Inflammatory macrophage treated with lipopolysaccharide for 4 hours (primary cell): ENCODE results near the gene STIP1.
A peak's percentile ranks its signal among the peaks of the same experiment; 100 is the strongest.

ENCODE experiments used
- DNase-seq: peaks from one replicate; pipeline ENCODE4 v3.0.0-alpha.2; 2020

The STIP1 gene

DNA sequence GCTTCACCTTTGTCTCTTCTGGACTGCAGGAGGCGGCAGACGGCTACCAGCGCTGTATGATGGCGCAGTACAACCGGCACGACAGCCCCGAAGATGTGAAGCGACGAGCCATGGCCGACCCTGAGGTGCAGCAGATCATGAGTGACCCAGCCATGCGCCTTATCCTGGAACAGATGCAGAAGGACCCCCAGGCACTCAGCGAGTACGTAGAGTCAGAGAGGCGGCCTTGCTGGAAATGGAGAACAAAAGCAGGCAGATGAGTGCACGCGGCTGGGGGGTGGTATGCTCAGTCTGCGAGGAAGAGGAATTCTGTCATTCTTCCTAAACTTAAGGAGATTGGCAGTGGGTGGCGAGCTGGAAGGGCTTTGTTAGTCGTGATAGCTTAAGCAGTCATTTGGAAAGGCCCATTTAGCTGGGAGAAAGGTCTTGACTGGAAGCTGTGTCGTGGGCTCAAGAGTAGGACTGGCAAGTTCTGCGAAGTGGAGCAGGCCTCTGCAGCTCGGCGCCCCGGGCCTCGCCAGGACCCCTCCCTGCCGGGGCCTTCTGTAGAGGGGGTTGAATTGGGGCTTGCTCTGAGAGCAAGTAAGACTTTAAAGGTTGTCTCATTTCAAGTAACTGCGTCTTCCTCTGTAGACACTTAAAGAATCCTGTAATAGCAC lies 17.6 kb downstream of the STIP1 start:
- DNase-seq: no peak

DNA sequence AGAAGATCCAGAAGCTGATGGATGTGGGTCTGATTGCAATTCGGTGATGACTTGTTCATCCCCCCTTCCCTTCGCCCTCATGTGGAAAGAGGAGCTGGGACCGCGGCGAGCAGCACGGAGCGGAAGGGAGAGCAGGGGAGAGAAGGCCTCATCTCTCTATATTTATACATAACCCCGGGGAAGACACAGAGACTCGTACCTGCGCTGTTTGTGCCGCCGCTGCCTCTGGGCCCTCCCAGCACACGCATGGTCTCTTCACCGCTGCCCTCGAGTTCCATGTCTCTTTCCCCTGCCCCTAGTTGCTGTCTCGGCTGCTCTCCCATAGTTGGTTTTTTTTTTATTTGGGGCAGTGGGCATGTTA lies 18.1 kb downstream of the STIP1 start:
- DNase-seq: no peak

DNA sequence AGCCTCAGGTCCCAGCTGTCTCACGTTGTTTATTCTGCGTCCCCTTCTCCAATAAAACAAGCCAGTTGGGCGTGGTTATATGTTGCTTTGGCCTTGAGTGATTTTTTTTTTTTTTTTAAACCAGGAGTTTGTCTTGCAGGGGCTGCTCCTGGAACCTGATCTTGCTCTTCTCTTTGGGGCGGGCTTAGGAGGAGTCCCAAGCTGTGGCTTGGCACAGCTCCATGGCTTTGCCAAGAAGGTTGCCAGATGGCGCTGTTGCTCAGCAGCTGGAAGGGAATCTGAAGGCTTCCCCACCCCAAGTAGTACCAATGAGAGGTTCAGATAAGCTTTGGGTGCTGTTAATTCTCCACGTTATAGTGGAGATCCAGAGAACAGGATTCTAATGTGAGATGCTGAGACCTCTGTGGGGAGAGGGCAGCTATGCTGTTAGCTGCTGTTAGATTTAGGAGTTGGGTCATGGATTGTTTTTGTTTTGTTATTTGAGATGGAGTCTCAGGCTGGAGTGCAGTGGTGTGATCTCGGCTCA lies 18.6 kb downstream of the STIP1 start:
- peak; percentile 89 for DNase-seq

DNA sequence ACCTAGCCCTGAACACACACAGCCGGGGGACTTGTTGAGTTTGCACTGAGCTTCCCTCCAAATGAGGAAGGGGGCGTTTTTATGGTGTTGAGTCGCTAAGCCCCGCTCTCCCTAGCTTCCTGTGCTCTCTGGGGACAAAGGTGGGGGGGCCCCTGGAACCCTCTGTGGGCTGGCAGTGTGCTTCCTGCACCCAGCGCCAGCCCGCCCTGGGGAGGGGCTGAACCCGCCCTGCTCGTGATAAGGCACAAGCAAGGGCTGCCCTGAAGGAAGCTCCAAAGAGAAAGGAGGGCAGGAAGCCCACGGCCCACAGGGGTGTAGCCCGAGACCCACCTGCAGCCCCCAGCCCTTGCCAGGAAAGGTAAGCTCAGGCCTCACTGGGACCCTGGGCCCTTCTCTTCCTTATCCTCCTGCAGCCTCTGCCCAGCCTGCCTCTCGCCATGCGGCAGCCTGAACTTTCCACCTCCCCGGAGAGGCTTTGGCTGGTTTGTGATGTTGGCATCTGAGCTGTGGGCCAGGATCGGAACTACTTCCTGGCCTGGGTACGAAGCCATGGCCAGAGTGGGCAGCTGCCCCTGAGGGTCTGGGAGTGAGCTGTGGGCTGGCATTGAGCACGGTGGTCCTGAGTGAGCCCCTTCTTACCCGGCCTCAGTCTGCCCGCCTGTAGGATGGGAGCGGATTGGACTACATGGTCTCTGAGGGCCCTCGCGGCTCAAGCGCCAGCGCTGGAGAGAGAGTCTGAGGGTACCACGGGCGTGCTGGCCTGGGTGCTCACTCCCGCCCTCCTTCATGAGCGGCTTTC lies 20.7 kb downstream of the STIP1 start, which contains the start of gene FERMT3:
Gene FERMT3, plus strand, starts transcription at position 265 of the 799 bp plus-strand sequence. CDS start 644 bp downstream, outside the sequence.
- peak; percentile 72 for DNase-seq

DNA sequence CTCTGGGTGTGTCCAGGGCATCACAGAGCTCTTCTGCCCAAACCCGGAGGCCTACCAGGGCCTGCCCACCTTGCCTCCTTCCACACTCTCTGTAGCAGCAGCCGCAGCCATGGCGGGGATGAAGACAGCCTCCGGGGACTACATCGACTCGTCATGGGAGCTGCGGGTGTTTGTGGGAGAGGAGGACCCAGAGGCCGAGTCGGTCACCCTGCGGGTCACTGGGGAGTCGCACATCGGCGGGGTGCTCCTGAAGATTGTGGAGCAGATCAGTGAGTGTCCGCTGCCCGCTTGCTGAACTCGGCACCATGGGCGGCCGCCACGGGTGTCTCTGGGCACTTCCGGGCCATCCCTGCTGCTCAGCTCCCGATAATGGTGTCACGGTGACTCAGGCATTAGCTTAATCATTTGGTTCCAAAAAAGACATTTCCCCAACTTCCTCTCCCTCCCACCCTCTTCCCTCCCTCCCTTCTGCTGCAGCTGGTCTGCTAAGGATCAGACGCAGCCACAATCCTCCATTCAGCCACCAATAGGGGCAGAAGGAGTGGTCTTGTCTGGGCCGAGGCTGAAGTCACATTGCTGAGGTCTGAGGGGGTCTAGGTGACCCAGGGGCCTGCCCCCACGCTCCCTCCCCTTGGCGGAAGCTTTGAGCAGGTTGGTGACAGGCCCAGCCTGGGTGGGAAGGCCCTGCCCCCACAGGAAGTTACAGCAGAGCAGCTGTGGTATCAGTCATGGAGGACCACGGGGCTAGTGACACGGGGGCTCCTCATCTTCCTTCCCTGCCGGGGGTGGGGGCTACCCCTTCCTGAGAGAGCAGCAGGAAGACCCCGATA lies 21.5 kb downstream of the STIP1 start:
- peak; percentile 94 for DNase-seq

DNA sequence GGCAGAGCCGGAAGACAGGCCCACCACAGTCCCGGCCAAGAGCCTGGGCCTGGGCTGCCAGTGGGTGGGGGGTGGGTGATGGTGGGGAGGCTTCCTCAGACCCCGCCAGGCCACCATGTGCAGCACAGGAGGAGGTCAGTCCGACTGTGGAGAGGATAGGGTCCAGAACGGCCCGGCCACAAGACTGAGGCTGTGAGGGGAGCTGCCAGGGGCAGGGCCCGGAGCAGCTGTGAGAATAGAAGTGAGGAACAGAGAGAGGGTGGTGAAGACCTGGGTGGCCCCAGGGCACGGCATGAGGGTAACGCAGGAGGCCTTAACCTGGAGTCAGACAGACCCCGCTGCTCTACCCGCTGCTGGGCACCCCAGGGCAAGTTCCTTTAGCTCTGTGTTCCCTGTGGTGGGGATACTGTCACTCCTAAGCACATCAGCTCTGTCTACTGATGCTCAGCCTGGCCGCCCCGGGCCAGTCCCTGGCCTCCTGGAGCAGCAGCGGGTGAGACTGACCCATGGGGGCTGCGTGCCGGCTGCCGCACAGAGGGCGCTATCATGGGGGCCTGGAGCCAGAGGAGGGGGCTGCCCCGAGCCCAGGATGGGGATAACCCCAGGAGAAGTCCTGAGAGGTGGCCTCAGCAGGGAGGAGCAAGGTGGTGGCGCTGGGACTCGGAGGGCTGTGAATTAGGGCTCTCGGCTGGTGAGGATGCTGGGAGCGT lies 22.3 kb downstream of the STIP1 start:
- no peak for DNase-seq

DNA sequence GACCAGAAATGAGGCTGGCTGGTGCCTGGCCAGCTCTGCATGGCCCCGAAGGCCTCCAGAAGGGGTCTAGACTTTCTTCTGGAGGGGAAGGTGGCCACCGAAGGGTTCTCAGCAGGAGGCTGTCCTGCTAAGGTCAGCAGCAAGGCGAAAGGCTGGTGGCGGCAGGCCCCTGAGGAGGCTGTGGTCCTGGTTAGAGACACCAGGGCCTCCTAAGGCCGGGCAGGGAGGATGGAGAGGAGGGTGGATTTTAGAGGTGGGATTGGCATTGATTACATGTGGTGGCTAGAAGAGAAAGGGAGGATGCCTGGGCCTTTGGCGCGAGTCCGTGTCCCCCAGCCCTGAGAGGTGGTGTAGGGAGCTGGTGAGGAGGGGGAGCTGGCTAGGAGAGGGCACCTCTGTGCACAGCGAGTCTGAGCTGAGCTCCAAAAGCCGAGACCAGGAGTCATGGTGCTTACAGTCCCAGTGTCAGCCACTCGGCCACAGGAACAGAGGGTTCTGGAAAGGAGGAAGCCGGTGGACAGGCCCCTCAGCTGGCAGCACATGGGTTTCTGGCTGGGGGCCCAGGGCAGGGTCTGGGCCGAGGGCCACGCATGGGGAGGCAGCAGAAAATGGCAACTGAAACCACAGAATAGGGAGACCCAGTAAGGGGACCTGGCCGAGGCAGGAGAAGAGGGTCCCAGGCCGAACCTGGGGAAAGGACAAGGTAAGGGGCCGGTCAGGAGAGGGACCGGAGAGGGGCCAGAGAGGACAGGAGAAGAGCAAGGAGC lies 23.0 kb downstream of the STIP1 start:
- no peak for DNase-seq

DNA sequence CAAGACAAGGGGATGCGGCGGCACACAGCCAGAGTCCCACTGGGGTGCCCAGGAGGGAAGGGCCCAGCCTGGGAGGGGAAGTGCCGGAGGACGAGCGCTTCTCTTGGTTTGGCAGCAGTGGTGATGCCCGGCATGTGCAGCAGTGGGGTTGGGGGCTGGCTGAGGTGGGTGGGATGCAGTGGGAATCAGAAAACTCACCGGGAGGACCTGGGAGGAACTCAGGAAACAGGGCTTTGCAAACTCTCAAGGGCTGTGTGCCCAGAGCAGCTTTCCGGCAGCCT lies 23.5 kb downstream of the STIP1 start:
- DNase-seq: no peak

DNA sequence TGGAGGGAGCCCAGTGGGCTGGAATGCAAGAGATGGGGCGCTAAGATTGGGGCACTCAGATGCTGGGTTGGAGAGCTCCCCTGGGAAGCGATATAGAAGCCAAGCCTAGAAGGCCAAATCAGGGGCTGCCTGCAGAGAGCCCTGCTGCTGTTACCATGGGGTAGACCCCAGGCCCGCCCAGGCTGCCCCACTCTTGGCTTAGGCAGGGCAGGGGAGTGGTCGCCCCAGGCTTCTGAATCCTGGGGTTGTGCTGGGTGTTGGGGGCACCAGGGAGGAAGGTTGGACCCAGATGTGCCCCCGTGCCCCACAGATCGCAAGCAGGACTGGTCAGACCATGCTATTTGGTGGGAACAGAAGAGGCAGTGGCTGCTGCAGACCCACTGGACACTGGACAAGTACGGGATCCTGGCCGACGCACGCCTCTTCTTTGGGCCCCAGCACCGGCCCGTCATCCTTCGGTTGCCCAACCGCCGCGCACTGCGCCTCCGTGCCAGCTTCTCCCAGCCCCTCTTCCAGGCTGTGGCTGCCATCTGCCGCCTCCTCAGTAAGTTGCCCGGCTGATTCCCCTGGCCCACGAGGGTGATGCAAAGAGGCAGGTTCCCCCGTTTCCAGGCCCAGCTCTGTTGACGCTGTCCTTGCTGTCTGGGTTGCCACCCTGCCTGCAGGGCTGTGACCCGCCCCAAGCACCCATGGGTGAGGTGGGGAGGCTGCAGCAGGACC lies 24.5 kb downstream of the STIP1 start:
- DNase-seq: no peak

DNA sequence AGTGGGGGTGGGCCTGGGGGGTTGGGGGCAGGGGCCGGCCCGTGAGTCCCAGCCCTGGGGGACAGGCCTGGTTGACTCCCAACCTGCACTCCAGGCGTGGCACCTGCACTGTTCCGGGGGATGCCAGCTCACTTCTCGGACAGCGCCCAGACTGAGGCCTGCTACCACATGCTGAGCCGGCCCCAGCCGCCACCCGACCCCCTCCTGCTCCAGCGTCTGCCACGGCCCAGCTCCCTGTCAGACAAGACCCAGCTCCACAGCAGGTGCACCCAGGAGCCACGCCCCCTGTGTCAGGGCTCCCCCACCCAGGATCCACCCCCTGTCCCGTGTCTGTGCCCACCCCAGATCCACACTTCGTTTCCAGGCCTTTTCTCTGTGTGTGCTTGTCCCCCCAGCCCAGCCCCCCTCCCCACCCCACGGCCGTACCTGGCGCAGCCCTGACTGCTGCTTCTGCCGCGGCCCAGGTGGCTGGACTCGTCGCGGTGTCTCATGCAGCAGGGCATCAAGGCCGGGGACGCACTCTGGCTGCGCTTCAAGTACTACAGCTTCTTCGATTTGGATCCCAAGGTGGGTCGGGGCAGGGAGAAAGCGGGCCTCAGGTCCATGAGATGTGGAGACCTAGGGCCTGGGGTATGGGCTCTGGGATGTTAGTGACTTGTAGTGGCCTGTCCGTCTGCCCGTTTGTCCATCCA lies 25.4 kb downstream of the STIP1 start:
- DNase-seq: no peak

DNA sequence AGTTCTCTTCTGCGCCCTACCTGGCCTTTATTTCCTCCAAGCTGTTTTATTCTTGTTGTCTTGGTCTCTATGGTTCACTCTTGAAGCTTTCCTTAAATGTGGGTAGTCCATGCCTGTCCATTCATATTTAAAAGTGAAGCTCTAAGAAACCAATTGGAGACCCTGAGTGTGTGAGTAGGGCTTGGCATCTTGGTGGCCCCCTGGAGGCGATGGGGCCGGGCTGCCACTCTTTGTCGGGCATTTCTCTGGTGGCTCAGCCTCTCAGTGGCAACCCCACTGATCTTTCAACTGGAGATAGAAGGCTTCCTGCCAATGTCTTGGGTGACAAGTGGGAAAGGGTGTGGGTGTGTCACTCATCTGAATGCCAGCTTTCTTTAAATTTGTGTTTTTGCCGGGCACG lies 30.9 kb downstream of the STIP1 start:
- no peak for DNase-seq

DNA sequence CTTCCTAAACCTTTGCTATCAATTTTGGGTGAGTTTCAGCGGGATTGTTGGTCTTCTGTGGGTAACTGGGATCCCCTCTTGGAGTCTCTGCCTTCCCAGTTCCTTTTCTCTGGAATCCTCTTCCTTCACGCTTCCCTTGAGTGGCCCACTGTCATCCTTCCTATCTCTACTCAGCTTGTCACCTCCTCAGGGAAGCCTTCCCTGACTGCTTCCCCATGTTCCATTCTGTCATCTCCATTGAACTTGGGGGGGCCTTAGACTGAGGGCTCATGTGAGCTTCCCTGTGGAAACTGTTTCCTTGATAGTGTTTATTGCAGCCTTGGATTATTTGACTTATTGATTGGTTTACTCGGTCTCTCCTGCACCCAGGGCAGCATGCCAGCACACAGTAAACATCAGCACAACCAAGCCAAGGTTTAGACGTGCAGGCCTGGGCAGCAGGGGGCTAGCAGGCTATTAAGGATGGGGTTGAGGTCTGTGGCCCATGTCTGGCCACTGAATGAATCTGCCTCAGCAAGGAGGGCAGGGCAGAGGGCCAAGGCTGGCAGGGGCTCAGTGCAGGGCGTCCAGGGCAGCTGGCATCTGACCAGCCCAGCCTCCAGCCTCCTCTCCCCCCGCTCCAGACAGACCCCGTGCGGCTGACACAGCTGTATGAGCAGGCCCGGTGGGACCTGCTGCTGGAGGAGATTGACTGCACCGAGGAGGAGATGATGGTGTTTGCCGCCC lies 32.8 kb downstream of the STIP1 start:
- no peak for DNase-seq

DNA sequence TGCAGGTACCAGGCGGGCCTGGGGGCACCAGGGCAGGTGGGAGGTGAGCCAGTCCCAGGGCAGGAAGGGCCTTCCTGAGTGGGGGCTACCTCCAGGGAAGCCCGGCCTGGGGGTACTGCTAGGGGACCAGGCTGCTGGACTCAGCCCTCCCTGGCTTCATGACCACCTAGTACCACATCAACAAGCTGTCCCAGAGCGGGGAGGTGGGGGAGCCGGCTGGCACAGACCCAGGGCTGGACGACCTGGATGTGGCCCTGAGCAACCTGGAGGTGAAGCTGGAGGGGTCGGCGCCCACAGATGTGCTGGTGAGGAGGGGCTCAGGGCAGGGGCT lies 33.3 kb downstream of the STIP1 start:
- no peak for DNase-seq

DNA sequence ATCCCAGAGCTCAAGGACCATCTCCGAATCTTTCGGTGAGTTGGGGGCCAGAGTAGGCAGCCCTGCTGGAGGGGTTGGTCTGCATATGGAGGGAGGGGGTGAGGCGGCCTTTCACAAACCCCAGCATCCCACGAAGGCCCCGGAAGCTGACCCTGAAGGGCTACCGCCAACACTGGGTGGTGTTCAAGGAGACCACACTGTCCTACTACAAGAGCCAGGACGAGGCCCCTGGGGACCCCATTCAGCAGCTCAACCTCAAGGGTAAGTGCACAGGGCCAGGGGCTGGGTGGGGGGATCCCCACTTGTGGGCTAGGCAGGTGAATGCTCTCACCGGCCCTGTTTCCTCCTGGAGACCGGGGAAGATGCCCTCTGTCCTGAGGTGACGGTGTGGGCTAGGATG lies 33.8 kb downstream of the STIP1 start:
- DNase-seq: no peak

DNA sequence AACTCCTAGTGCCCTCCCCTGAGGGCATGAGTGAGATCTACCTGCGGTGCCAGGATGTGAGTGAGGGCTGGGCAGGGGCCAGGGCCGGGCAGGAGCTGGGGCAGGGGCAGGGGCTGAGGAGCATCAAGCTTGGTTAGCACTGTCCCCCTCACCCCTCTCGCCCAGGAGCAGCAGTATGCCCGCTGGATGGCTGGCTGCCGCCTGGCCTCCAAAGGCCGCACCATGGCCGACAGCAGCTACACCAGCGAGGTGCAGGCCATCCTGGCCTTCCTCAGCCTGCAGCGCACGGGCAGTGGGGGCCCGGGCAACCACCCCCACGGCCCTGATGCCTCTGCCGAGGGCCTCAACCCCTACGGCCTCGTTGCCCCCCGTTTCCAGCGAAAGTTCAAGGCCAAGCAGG lies 34.3 kb downstream of the STIP1 start:
- no peak for DNase-seq

DNA sequence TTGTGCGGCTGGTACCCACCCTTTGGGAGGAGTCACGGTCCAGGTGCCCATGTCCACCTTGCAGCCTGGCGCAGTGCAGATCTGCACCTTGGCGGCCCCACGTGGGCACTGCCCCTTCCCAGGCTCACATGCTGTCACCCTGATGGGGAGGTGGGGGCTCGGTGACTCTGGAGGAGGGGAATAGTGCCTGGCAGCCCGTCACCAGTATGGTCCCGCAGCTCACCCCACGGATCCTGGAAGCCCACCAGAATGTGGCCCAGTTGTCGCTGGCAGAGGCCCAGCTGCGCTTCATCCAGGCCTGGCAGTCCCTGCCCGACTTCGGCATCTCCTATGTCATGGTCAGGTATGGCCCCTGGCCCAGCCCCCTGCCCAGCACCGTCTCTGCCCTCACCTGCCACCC lies 34.8 kb downstream of the STIP1 start:
- no peak for DNase-seq

DNA sequence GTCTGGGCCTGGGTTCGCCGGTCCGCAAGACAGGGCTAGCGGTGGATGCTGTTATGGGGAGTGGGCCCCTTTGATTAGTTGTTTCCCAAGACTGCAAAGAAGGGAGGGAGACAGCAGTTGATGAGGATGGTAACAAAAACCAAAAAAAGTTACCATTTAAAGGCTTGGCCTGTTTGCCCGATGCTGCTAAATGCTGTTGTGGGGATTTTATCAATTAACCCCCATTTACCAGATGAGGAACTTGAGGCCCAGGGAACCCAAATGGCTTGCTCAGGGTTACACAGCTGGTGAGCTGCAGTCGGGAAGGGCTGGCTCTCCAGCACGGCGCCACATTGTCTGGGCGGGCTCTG lies 36.7 kb downstream of the STIP1 start:
- DNase-seq: no peak

DNA sequence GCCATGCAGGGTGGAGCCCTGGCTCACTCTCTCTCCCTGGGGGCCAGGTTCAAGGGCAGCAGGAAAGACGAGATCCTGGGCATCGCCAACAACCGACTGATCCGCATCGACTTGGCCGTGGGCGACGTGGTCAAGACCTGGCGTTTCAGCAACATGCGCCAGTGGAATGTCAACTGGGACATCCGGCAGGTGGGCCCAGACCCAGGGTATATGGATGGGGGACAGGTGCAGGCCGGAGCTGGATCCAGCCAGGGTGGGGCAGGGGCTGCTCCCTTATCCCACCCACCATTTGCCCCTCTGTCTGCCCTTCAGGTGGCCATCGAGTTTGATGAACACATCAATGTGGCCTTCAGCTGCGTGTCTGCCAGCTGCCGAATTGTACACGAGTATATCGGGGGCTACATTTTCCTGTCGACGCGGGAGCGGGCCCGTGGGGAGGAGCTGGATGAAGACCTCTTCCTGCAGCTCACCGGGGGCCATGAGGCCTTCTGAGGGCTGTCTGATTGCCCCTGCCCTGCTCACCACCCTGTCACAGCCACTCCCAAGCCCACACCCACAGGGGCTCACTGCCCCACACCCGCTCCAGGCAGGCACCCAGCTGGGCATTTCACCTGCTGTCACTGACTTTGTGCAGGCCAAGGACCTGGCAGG lies 37.2 kb downstream of the STIP1 start:
- no peak for DNase-seq

DNA sequence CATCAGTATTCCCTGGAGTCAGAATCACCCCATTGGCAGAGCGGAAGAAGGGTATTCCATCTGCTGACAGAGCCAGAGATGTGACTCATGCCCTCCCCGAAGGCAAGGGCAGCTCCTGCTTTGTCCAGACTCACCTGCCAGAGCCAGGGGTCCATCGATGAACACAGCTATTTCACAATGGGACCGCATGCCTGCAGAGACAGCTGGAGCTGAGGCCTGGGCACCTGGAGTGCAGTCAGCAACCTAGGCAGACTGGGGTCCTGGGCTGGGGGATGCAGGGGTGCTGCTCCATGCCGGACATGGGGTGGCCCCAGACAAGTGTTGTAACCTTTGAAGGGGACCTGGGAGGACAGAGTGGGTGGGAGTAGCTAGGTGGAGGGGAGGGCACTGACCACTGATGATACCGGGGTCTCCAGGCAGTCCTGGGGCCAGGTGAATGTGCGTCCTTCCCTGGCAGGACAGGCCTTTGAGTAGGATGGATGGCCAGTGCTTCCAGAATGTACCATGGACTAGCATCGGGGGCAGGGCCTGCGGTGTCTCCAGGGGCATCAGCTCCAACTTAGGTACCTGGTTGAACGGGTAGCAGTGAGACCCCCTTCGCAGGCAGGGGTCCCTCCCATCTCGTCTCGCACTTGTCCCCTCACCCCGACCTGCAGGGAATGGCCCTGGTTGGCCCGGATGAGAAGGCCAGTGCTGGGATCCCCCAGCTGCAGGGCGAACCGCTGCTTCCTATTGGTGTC lies 38.4 kb downstream of the STIP1 start:
- DNase-seq: no peak
